Measurements from ENCODE around the gene INO80E. TPM values are rescaled to one million over a fixed set of nuclear protein-coding genes. Genes with fewer than 3 reads are reported as not detected.

INO80E gene
- total RNA-seq, 1 donor from 2014 or later = 22.6 TPM

DNA sequence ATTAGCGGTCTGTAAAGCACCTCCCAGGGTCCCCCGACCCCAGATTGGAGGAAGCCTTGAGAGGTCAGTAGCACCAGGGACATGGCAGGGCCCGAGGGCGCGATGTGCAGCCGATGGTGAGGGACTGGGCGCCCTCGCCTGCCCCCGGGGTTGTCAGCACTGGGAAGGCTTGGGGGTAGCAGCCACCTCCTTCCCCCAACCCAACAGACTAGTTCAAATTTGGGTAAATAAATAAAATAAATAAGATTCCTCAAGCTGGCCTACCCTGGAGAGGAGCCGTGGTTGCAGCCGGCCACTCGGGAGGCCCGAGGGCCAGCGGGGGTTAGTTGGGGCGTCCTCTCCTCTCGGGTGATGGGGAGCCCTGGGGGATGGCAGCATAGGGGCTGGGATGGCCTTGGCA, 28.4 kb downstream of the INO80E start:
- FAIRE-seq (no peak), DNase-seq (ENCODE audit: low read depth) (no peak)
- TF ChIP-seq, protein P1, sequence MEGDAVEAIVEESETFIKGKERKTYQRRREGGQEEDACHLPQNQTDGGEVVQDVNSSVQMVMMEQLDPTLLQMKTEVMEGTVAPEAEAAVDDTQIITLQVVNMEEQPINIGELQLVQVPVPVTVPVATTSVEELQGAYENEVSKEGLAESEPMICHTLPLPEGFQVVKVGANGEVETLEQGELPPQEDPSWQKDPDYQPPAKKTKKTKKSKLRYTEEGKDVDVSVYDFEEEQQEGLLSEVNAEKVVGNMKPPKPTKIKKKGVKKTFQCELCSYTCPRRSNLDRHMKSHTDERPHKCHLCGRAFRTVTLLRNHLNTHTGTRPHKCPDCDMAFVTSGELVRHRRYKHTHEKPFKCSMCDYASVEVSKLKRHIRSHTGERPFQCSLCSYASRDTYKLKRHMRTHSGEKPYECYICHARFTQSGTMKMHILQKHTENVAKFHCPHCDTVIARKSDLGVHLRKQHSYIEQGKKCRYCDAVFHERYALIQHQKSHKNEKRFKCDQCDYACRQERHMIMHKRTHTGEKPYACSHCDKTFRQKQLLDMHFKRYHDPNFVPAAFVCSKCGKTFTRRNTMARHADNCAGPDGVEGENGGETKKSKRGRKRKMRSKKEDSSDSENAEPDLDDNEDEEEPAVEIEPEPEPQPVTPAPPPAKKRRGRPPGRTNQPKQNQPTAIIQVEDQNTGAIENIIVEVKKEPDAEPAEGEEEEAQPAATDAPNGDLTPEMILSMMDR (IDR thresholded peaks at IDR 0.05; ENCODE audit: insufficient read depth, low read length, severe bottlenecking) = no peak
- Histone ChIP-seq H3K4me3 (ENCODE audit: low read depth, low read length) (no peak overlapping the region), H3K27me3 (ENCODE audit: control insufficient read depth, insufficient read depth, low read length) (peaks cover 10% of the 10 kb centered on the region), H3K36me3 (ENCODE audit: control insufficient read depth, insufficient read depth, low read length) (no peaks in the 10 kb centered on the region)

DNA sequence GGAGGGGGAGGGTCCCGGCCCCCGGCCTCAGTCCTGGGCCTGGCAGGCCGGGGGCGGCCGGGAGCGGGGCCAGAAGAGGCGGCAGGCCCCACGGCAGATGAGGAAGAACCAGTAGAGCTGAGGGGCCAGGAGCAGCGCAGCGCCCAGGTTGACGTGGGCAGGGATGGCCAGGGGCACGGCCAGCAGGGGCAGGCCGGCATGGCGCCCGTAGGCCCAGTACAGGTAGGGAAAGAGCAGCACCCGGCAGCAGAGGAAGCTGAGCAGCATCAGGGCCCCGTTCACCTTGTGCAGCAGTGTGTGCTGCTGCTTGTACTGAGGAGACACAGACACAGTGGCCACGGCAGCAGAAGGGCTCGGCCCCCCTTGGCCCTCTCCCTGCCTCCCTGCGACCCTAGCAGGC, 29.1 kb downstream of the INO80E start:
- H3K27me3 ChIP-seq (ENCODE audit: control insufficient read depth, insufficient read depth, low read length) = peaks cover 17% of the 10 kb centered on the region

DNA sequence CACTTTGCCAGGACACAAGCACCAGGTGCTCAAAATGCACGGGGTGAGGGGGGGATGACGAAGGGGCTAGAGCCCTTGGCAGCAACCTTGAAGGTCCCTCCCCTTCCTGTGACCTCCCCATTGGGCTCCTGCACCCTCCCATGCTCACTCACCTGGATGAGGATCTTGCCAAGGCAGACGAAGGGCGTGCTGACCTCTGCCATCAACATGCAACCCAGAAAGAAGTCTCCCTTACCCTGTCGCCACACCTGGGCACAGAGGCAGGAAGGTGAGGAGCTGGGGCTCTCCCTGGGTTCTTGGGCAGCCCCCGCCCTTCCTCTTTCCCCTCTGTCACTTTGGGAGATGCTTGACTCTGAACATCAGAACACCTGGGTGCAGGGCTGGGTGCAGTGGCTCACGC, 29.5 kb downstream of the INO80E start:
- Histone ChIP-seq H3K4me3 (ENCODE audit: low read depth, low read length) (no peak overlapping the region), H3K36me3 (ENCODE audit: control insufficient read depth, insufficient read depth, low read length) (no peaks in the 10 kb centered on the region), H3K27me3 (ENCODE audit: control insufficient read depth, insufficient read depth, low read length) (peaks cover 20% of the 10 kb centered on the region)
- FAIRE-seq = no peak
- TF ChIP-seq, protein P1 (IDR thresholded peaks at IDR 0.05; ENCODE audit: insufficient read depth, low read length, severe bottlenecking) = no peak
- no peak for DNase-seq (ENCODE audit: low read depth)

More for the DNA sequence above, 29.1 kb downstream of the INO80E start:
- Histone ChIP-seq H3K4me3 (ENCODE audit: low read depth, low read length) (no peak overlapping the region), H3K36me3 (ENCODE audit: control insufficient read depth, insufficient read depth, low read length) (no peaks in the 10 kb centered on the region)
- DNase-seq (ENCODE audit: low read depth) = no peak
- TF ChIP-seq, protein P1 (IDR thresholded peaks at IDR 0.05; ENCODE audit: insufficient read depth, low read length, severe bottlenecking) = no peak
- no peak for FAIRE-seq

DNA sequence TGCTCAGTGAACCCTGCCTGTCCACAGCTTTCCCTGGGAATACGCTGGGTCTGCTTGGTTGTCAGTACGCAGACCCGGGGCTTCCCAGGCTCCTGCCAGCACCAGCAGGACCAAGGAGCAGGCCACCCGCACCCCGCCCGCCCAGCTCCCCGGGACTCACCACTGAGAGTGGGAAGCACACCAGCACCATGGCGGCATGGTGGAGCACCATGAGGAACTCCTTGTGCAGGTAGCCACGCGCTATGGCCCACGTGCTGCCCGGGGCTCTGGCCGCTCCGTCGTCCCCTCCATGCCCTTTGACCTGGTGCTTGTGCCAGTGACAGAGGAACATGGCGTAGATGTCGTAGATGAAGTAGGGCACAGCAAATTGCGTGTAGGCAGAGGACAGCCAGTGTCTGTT, 30.4 kb downstream of the INO80E start:
- no peak overlapping the region for H3K4me3 ChIP-seq (ENCODE audit: low read depth, low read length)
- TF ChIP-seq, protein P1 (IDR thresholded peaks at IDR 0.05; ENCODE audit: insufficient read depth, low read length, severe bottlenecking) = no peak
- H3K36me3 ChIP-seq (ENCODE audit: control insufficient read depth, insufficient read depth, low read length) = no peaks in the 10 kb centered on the region
- H3K27me3 ChIP-seq (ENCODE audit: control insufficient read depth, insufficient read depth, low read length) = peaks cover 24% of the 10 kb centered on the region
- FAIRE-seq = no peak
- no peak for DNase-seq (ENCODE audit: low read depth)

DNA sequence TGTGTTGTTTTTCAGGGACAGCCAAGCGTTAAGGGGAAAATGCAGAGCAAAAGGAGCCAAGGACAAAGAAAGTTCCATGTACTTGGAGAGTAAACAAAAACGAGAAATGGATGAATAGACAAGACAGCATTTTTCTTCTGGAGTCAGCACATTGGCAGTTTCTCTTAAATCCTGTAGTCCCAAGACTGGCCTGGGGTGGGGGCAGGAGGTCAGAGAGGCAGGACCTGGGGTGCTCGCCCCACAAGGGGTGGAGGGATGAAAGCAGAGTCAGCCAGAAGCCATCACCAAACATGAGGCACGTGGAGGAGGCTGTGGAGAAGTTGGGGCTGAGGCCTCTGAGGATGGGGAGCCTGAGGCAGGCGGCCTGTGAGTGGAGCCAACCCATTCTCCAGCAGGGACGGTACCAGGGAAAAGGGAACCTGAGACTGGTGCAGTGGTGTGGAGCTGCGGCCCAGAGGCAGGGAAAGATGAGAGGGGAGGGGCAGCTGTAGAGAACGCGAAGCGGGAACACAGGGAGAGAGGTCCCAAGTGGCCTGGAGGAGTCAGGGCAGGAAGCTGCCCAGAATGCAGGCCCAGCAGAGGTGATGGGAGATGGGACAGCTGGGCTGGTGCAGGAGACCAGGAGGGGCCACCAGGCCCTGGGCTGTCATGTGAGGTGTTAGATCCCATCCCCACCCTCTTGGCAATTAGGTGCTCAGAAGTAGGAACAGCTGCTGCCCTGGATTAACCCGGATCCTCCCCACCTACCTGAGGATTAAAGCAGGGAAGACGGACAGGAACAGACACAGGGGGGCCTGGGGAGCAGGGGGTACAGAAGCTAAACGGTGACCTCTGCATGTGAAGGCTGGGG, 31.8 kb downstream of the INO80E start:
- Histone ChIP-seq H3K27me3 (ENCODE audit: control insufficient read depth, insufficient read depth, low read length) (peaks cover 33% of the 10 kb centered on the region), H3K4me3 (ENCODE audit: low read depth, low read length) (no peak overlapping the region), H3K36me3 (ENCODE audit: control insufficient read depth, insufficient read depth, low read length) (no peaks in the 10 kb centered on the region)
- no peak for FAIRE-seq
- TF ChIP-seq, protein P1 (IDR thresholded peaks at IDR 0.05; ENCODE audit: insufficient read depth, low read length, severe bottlenecking) = no peak
- DNase-seq (ENCODE audit: low read depth) = no peak
